ENCODE measurements around the gene AASDH. TPM values are rescaled to one million over a fixed set of nuclear protein-coding genes. Genes with fewer than 3 reads are reported as not detected.

The AASDH gene
- polyA plus RNA-seq, 1 donor (not counting 4 experiments of a cell fraction or from before 2014, with no cell fraction given): 15.5 TPM

DNA sequence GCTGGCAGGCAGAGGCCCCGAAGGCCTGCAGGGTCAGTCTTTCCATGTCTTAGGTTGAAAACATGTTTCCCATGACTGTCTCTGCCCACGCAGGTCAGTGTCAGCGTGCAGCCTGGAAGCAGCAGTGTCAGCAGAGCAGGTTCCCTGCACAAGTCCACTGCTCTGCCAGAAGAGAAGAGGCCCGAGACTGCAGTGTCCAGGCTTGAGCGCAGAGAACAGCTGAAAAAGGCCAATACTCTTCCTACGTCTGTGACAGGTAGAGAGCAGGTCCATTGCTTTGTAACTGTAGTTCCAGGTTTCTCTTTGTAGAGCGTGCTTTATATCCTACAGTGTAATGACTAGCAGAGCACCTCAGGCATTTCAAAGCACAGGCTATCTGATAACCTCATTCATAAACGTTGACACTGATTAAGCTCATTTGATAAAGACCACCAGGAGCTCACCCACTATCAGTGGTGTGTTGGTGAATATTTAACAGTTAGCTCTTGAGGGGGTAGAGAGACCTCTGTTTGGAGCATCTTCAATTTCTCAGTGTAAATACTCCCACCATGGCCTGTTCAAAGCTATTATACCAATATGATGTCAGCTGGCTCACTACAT is 63.2 kb downstream of the AASDH start:
- FAIRE-seq: no peak
- H3K79me2 ChIP-seq (ENCODE audit: control insufficient read depth, insufficient read depth, low read length): no peaks in the 10 kb centered on the region
- H3K4me3 ChIP-seq (ENCODE audit: control insufficient read depth in 2 of 3, extremely low read depth in 1 of 3, insufficient read depth in 2 of 3, low read depth in 1 of 3, low read length in 3 of 3): no peak overlapping the region
- no peaks in the 10 kb centered on the region for H3K36me3 ChIP-seq (ENCODE audit: control insufficient read depth in 2 of 2, extremely low read depth in 1 of 2, insufficient read depth in 2 of 2, low read length in 2 of 2)
- no peak overlapping the region for H3K9ac ChIP-seq (ENCODE audit: control insufficient read depth, extremely low read depth, insufficient read depth, low read length)
- H3K9me1 ChIP-seq (ENCODE audit: control insufficient read depth, extremely low read depth, insufficient read depth, low read length): no peaks in the 10 kb centered on the region
- dilution Hi-C loops (cut with MboI; ENCODE audit: extremely low pct_ligation_motif_present, low sequenced_read_pairs): no loop called here
- DNase-seq (ENCODE audit: low read depth, low spot score): no peak
- H3K9me3 ChIP-seq (ENCODE audit: control insufficient read depth, low read depth, low read length): no peaks in the 10 kb centered on the region
- H3K27me3 ChIP-seq (ENCODE audit: control insufficient read depth, extremely low read depth, insufficient read depth, low read length): no peaks in the 10 kb centered on the region
- H3K4me2 ChIP-seq (ENCODE audit: control insufficient read depth, extremely low read depth, insufficient read depth, low read depth, low read length): no peak overlapping the region
- no peak for TF ChIP-seq EZH2 (IDR thresholded peaks at IDR 0.05; ENCODE audit: low read length)
- no peak for TF ChIP-seq CTCF (optimal IDR thresholded peaks at IDR 0.05 in 1 of 3, IDR thresholded peaks at IDR 0.05 in 1 of 3, conservative IDR thresholded peaks at IDR 0.05 in 1 of 3; ENCODE audit: extremely low read depth in 1 of 3, insufficient read depth in 2 of 3, low read length in 3 of 3)
- no peak overlapping the region for H2AFZ ChIP-seq (ENCODE audit: control insufficient read depth, low read length)
- no peak overlapping the region for H3K27ac ChIP-seq (ENCODE audit: control insufficient read depth, insufficient read depth, low read length)
- H4K20me1 ChIP-seq (ENCODE audit: control insufficient read depth, extremely low read depth, insufficient read depth, low read length): no peaks in the 10 kb centered on the region
- H3K4me1 ChIP-seq (ENCODE audit: control insufficient read depth, extremely low read depth, insufficient read depth, low read length): no peaks in the 10 kb centered on the region

DNA sequence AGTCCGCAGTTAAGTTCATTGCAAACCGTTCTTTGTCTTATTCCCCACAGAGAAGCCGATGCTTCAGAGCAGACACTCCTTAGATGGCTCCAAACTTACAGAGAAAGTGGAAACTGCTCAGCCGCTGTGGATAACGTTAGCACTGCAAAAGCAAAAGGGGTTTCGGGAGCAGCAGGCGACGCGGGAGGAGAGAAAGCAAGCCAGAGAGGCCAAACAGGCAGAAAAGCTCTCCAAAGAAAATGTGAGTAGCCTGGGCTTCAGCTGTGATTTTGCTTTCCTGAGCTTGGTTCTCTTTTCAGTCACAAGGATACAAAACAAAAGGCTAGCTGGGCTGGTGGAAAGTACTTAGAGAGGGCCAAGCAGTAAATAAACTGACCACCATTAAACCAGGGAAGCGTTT is 64.0 kb downstream of the AASDH start:
- dilution Hi-C loops (cut with MboI; ENCODE audit: extremely low pct_ligation_motif_present, low sequenced_read_pairs): no loop called here

More for the DNA sequence above, 64.0 kb downstream of the AASDH start:
- Histone ChIP-seq H3K79me2 (ENCODE audit: control insufficient read depth, insufficient read depth, low read length) (no peaks in the 10 kb centered on the region), H3K4me2 (ENCODE audit: control insufficient read depth, extremely low read depth, insufficient read depth, low read depth, low read length) (no peak overlapping the region), H3K27me3 (ENCODE audit: control insufficient read depth, extremely low read depth, insufficient read depth, low read length) (no peaks in the 10 kb centered on the region), H3K9me1 (ENCODE audit: control insufficient read depth, extremely low read depth, insufficient read depth, low read length) (no peaks in the 10 kb centered on the region), H3K36me3 (ENCODE audit: control insufficient read depth in 2 of 2, extremely low read depth in 1 of 2, insufficient read depth in 2 of 2, low read length in 2 of 2) (no peaks in the 10 kb centered on the region), H3K4me1 (ENCODE audit: control insufficient read depth, extremely low read depth, insufficient read depth, low read length) (no peaks in the 10 kb centered on the region), H3K27ac (ENCODE audit: control insufficient read depth, insufficient read depth, low read length) (no peak overlapping the region), H3K4me3 (ENCODE audit: control insufficient read depth in 2 of 3, extremely low read depth in 1 of 3, insufficient read depth in 2 of 3, low read depth in 1 of 3, low read length in 3 of 3) (no peak overlapping the region), H3K9ac (ENCODE audit: control insufficient read depth, extremely low read depth, insufficient read depth, low read length) (no peak overlapping the region), H4K20me1 (ENCODE audit: control insufficient read depth, extremely low read depth, insufficient read depth, low read length) (no peaks in the 10 kb centered on the region), H2AFZ (ENCODE audit: control insufficient read depth, low read length) (no peak overlapping the region), H3K9me3 (ENCODE audit: control insufficient read depth, low read depth, low read length) (no peaks in the 10 kb centered on the region)
- FAIRE-seq (no peak), DNase-seq (ENCODE audit: low read depth, low spot score) (no peak)
- TF ChIP-seq EZH2 (IDR thresholded peaks at IDR 0.05; ENCODE audit: low read length) (no peak), CTCF (optimal IDR thresholded peaks at IDR 0.05 in 1 of 3, IDR thresholded peaks at IDR 0.05 in 1 of 3, conservative IDR thresholded peaks at IDR 0.05 in 1 of 3; ENCODE audit: extremely low read depth in 1 of 3, insufficient read depth in 2 of 3, low read length in 3 of 3) (no peak)
